ENCODE results near the gene NSL1.

GRCh38 chr1:212692774-212693644 lies 98.6 kb downstream of the NSL1 start:
- TF ChIP-seq EZH2phosphoT487 (IDR thresholded peaks at IDR 0.05; ENCODE audit: insufficient read depth, low read depth) (no peak), EZH2 (IDR thresholded peaks at IDR 0.05; ENCODE audit: insufficient read depth, poor library complexity, severe bottlenecking) (no peak)

All from GM23248 (cell line).